Activated CD4-positive, CD25-positive, alpha-beta regulatory T cell treated with anti-CD3 and anti-CD28 coated beads, Interleukin-2, amount 50 U/mL, for 24 hours (primary cell): ENCODE data around the gene CENPE.
A peak's percentile ranks its signal among the peaks of the same experiment; 100 is the strongest.
"Not testable (repeated sequence)": the region's sequence is repeated elsewhere in the genome, so short reads cannot be mapped to it uniquely, and the experiment has no call there.

Source experiments
- ATAC-seq, 2 donors: fragments of 150-1000 bp; cut with Tn5 transposase; one replicate each; pipeline ENCODE4 v1.10.0; 2021; ENCODE audit warnings: mild to moderate bottlenecking in 1 of 2, moderate library complexity in 1 of 2

Gene CENPE

GRCh38 chr4:103198111-103198765 is at the start of gene CENPE:
CENPE (minus strand) TSS chr4:103198343; CDS start chr4:103198319, 24 bp downstream.
- ATAC-seq = peak; percentile 88 to 91

- ATAC-seq = no peak
Measured at GRCh38 chr4:103244251-103244650, 46.1 kb upstream of the CENPE start.

GRCh38 chr4:103230938-103231337 is 32.8 kb upstream of the CENPE start:
- not testable (repeated sequence) for ATAC-seq

DNA sequence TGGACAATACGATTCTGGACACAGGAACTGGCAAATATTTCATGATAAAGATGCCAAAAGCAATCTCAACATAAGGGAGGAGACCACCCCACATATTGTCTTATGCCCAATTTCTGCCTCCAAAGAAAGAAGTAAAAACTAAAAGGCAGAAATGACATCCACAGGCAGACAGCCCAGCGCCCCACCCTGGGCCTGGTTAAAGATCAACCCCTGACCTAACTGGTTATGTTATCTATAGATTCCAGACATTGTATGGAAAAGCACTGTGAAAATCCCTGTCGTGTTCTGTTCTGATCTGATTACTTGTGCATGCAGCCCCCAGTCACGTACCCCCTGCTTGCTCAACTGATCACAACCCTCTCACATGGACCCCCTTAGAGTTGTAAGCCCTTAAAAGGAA is 25.4 kb upstream of the CENPE start:
- ATAC-seq = not testable (repeated sequence)

DNA sequence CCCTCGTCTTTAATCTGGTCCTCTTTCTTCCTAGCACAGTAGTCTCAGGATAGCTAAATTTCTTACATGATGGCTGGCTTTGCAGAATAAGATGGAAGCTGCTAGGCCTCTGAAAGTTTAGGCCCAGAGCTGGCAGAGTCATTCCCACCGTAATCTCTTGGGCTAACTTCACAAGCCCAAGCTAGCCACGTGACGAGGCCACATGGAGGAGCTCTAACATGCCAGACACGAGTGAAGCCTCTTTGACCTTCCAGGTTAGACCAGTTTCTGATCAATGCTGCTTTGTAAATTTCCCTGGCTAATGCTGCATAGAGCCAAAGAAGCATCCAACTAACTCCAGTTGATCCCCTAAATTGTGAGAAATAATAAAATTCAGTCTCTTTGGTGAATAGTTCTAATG is 9.5 kb upstream of the CENPE start:
- no peak for ATAC-seq

DNA sequence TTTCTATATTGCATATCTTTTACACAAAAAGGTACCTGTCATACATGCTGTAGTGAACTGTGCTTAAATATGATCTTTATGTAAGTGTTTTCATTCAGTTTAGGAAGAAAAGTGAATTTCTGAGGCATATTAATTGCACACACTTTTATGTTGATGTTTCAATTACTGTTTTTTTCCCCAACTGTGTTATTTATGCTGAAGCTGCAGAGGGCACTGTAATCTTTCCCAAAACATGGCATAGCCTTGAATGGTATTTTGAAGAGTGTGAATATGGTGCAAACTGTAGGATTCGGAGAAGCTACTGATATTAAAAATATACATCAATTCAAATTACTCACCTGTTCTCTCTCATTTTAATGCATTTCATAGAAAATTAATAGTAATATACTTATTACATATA is 6.0 kb upstream of the CENPE start:
- ATAC-seq = no peak

DNA sequence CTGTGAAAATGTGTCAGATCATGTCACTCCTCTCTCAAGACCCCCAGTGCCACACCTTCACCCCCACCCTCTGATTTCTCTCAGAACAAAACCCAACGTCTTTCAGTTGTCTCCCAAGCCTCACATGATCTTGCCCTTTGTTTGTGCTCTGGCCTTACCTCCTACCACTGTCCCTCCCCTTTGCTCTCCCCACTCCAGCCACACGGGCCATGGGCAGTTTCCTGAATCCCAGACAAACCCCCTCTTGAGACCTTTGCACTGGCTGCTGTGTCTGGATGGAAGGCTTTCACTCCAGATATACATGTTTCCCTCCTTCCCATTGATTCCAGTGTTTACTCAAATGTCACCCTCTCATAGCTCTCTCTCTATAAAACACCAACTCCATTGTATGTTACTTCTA is 3.6 kb upstream of the CENPE start:
- ATAC-seq = no peak

DNA sequence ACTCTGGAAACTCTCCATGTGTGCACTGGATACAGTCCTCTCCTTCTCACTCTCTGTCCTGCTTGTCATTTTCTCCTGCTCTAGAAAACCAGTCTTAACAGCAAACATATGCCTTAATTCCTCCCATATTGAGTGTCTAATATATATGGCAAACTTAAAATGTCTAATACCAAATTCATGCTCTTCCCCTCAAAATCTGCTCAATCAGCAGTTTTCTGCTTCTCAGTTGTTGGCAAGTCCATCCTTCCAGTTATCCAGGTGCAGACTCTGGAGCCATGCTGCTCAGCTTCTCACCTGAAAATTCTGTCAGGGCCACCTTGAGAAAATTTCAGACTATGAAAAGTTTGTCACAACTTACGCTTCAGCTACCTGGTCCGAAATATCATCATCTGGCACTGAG is 3.1 kb upstream of the CENPE start:
- ATAC-seq = no peak

DNA sequence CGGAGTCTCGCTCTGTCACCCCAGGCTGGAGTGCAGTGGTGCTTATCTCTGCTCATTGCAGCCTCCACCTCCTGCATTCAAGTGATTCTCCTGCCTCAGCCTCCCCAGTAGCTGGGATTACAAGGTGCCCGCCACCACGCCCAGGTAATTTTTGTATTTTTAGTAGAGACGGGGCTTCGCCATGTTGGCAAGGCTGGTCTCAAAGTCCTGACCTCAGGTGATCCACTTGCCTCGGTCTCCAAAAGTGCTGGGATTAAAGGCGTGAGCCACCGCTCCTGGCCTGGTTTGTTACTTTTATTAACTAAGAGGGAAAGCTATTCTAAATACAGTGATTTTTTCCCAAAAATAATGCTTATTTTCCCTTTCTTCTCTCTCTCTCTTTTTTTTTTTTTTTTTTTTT is 866 bp upstream of the CENPE start:
- no peak for ATAC-seq

GRCh38 chr4:103197765-103198110 is 405 bp downstream of the CENPE start:
- peak; percentile 21 to 28 for ATAC-seq

- ATAC-seq = no peak
Measured at GRCh38 chr4:103193457-103193856, 4.7 kb downstream of the CENPE start.

DNA sequence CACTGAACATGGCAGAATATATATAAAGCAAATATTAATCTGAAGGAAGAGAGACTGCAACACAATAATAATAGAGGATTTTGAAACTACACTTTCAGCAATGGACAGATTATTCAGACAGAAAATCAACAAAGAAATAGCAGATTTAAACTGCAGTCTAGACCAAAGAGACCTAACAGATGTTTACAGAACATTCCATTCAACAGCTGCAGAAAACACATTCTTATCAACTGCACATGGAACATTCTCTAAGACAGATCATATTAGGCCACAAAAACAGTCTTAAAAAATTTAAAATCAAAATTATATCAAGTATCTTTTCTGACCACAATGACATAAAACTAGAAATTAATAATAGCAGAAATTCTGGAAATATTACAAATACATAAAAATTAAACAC is 27.1 kb downstream of the CENPE start:
- no peak for ATAC-seq

GRCh38 chr4:103169750-103170149 is 28.4 kb downstream of the CENPE start:
- not testable (repeated sequence) for ATAC-seq

DNA sequence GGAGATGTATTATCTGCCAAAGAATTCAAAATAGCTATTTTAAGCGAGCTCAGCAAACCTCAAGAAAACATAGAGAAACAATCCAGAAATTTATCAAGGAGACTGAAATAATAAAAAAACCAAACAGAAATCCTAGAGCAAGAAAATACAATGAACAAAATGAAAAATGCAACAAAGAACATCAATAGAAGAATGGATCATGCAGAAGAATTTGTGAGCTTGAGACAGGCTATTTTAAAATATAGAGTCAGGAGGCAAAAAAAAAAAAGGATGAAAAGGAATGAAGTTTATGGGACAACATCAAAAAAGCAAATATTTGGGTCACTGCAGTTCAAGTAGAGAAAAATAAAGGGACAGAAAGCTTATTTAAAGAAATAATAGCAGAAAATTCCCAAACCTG is 29.1 kb downstream of the CENPE start:
- no peak for ATAC-seq

GRCh38 chr4:103162176-103162575 is 36.0 kb downstream of the CENPE start:
- ATAC-seq = no peak

- ATAC-seq = no peak
Measured at GRCh38 chr4:103158760-103159159, 39.4 kb downstream of the CENPE start.

DNA sequence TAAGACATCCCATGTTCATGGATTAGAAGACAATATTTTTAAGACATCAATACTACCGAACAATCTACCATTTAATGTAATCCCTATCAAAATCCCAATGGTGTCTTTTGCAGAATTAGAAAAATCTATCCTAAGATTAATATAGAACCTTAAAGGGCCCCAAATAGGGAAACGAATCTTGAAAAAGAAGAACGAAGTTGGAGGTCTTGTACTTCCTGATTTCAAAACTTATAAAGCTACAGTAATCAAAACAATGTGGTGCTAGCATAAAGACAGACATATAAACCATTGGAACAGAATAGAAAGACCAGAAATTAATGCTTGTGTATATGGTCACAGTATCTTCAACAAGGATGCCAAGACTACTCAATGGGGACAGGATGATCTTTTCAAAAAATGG is 42.0 kb downstream of the CENPE start:
- ATAC-seq = no peak

DNA sequence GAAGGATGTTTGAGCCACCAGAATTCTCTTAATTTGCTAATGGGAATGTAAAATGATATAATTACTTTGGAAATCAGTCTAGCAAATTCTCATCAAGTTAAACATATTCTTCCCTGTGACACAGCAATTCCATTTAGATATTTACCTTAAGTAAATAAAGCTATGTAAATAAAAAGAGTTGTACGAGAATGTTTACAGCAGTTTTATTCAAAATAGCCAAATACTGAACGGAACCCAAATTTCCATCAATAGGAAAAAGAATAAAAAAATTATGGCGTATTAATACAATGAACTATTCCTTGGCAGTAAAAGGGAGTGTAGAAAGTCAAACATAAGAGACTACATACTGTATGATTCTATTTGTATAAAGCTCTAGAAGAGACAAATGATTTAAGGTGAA is 45.8 kb downstream of the CENPE start:
- ATAC-seq = no peak

DNA sequence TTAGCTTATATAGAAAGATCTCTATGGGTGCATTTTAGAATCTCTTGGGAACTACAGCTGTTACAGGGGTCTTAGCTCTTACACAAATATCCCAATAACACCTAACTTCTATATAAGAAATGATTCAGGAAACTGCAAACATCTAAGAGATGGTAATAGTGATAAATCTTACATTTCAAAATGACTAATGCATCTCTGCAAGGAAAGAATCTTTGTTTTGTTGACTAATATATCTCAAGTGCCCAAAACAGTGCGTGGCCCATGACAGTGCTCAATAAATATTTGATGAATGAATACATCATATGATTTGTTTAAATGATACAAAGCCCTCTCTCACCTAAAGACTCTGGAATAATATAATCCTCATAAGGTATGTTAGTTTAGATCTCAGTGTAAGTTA is 47.5 kb downstream of the CENPE start:
- peak in 1 of 2 donors; percentile 27 for ATAC-seq

GRCh38 chr4:103144926-103145325 is 53.2 kb downstream of the CENPE start:
- no peak for ATAC-seq

- ATAC-seq = no peak
Measured at GRCh38 chr4:103137446-103137827, 60.7 kb downstream of the CENPE start.

DNA sequence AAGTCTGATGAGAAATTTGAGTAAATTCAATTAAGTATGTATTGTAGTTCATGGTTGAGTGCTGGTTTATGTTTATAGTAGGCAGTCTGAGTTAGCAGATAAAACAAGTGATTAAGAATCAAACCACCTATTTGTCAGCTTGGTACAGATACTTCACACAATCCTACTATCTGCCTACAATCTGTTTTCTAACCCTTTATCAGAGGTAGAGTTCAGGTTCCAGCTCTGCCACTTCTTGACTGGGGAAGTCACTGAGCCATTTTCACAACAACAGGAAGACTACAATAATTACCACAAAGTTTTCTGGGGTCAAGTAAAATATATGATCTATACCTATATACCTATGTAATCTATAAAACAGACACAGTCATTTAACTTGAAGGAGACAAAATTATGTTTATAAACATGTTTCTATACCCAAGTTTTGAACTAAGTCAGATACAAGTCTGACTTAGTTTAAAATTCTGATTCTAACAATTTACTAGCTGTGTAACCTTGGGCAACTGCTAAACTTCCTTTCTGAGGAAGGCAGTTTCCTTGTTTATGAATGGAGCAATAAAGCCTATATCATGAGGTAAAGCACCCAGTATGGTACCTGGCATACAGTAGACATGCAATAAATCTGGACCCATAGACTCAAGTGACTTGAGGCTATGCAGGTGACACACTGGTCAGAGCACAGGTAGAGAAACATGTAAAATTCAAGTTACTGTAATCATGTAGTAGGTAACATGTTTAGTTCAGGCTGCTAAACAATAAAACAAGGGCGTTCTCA is 61.3 kb downstream of the CENPE start:
- ATAC-seq = peak in 1 of 2 donors; percentile 43

GRCh38 chr4:103129174-103129573 is 69.0 kb downstream of the CENPE start:
- ATAC-seq = no peak

GRCh38 chr4:103126126-103126525 is 72.0 kb downstream of the CENPE start:
- no peak for ATAC-seq

- no peak for ATAC-seq
Measured at GRCh38 chr4:103123114-103123513, 75.0 kb downstream of the CENPE start.
